Esophagus squamous epithelium (tissue), 5 donors: ENCODE measurements around the gene ST6GALNAC3. TPM values are rescaled to one million over a fixed set of nuclear protein-coding genes. Genes with fewer than 3 reads are reported as not detected.

Experiments used
- DNase-seq: peaks from one replicate; lab custom pipeline; 2025; lab: John Stamatoyannopoulos, UW
- H3K27ac ChIP-seq, 4 donors: fragments of 200-600 bp; sonication (generic); one replicate each; pipeline ENCODE4 v1.5.1; 2016 to 2019; ENCODE audit warnings: mild to moderate bottlenecking in 1 of 4
- H3K27me3 ChIP-seq, 4 donors: fragments of 200-600 bp; sonication (generic); 1 replicate in 3 of 4; 2 replicates in 1 of 4; pipeline versions ENCODE4 v1.5.1 to v1.6.0; 2017 to 2021; ENCODE audit warnings: antibody characterized with exemption in 1 of 4
- H3K36me3 ChIP-seq, 3 donors: fragments of 200-600 bp; sonication (generic); one replicate each; pipeline ENCODE4 v1.5.1; 2016 to 2019
- H3K4me1 ChIP-seq, 3 donors: fragments of 200-600 bp; sonication (generic); one replicate each; pipeline ENCODE4 v1.5.1; 2017 to 2019
- H3K4me3 ChIP-seq, 4 donors: fragments of 200-600 bp; sonication (generic); 1 replicate in 3 of 4; 2 replicates in 1 of 4; pipeline ENCODE4 v1.5.1; 2016 to 2019; ENCODE audit warnings: mild to moderate bottlenecking in 2 of 4, moderate library complexity in 1 of 4
- H3K9me3 ChIP-seq, 3 donors: fragments of 200-600 bp; sonication (generic); one replicate each; pipeline ENCODE4 v1.5.1; 2016 to 2019
- POLR2A ChIP-seq, 4 donors: fragments of 450-650 bp; IDR thresholded peaks; one replicate each; pipeline ENCODE4 v1.6.1; 2017; ENCODE audit warnings: antibody characterized with exemption in 4 of 4, mild to moderate bottlenecking in 4 of 4, moderate library complexity in 3 of 4
- WGBS, 2 donors: methylation state at CpG; one replicate each; pipeline ENCODE4 v1.1.5; 2018; 5-methylcytosine and 5-hydroxymethylcytosine counted together
- intact Hi-C: fragments of 100-400 bp; cut with DNase I; formaldehyde crosslinking; loops from one replicate; pipeline ENCODE4 v1.15.0; 2022
- total RNA-seq, 4 donors: library from RNA; depleted of rRNA; stranded (reverse); fragments of >200 nt; gene quantifications; one replicate each; pipeline ENCODE4 v1.1.0, GENCODE V29; 2016
- TF ChIP-seq, protein P1 (sequence below), 6 experiments: fragments of 450-650 bp in 4 of 6; fragments of 200-600 bp in 2 of 6; sonication (generic) in 2 of 6; IDR thresholded peaks; one replicate each; pipeline ENCODE4 v1.5.1; 2016 to 2019; ENCODE audit warnings: antibody characterized with exemption in 6 of 6, mild to moderate bottlenecking in 4 of 6, moderate library complexity in 4 of 6
- donor health status: DM: yes; HTN: yes; CAD: no.

The ST6GALNAC3 gene
- total RNA-seq, 4 donors from 2014 or later, result 0.27 to 4.3 (median 2.2) TPM

DNA sequence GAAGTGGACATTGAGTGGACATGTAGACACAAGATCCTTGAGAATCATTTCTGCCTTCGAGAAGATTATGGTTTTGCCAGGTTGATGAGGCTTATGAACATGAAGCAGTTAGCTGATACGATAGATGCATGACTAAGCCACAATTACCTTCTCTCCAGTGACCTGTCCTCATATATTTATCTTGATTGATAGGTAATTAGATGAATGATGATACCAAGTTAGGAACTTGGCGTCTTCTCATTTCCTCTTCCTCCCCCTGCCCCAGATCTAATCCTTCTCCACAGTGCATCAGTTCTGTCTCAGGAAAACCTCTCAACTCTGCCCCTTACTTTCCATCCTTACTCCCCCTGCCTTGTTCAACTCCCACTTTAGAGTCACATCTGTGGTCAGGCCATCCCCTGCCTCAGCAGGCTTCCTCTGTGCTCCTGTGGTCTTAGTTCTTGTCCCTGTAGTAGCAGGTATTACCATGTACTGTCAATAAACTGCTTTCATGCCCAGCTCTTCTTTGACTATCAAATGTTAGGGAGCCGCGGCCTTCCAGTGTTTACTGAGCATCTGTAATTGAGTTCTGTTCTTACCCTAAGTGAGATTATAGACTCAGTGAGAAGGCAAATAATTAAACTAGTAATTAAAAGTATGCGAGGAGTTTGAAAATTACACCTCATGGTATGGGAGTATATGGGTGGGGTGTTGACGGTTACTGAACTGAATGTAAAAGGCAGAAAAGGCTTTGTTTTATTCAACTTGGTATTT is 5.1 kb downstream of the ST6GALNAC3 start:
- no peak for DNase-seq
- 76 to 86% methylated on average over 7 of the region's 7 CpGs for WGBS, 2 donors
- H3K27me3 ChIP-seq, result no peaks in the 10 kb centered on the region
- no peak overlapping the region for H3K27ac ChIP-seq
- TF ChIP-seq, protein P1, sequence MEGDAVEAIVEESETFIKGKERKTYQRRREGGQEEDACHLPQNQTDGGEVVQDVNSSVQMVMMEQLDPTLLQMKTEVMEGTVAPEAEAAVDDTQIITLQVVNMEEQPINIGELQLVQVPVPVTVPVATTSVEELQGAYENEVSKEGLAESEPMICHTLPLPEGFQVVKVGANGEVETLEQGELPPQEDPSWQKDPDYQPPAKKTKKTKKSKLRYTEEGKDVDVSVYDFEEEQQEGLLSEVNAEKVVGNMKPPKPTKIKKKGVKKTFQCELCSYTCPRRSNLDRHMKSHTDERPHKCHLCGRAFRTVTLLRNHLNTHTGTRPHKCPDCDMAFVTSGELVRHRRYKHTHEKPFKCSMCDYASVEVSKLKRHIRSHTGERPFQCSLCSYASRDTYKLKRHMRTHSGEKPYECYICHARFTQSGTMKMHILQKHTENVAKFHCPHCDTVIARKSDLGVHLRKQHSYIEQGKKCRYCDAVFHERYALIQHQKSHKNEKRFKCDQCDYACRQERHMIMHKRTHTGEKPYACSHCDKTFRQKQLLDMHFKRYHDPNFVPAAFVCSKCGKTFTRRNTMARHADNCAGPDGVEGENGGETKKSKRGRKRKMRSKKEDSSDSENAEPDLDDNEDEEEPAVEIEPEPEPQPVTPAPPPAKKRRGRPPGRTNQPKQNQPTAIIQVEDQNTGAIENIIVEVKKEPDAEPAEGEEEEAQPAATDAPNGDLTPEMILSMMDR (IDR thresholded peaks at IDR 0.05), result no peak
- intact Hi-C loops, result no loop called here
- H3K9me3 ChIP-seq, result no peaks in the 10 kb centered on the region
- peaks cover 0 to 12% (median 0%) of the 10 kb centered on the region in 3 donors for H3K4me1 ChIP-seq
- no peak overlapping the region for H3K4me3 ChIP-seq
- no peaks in the 10 kb centered on the region for H3K36me3 ChIP-seq

DNA sequence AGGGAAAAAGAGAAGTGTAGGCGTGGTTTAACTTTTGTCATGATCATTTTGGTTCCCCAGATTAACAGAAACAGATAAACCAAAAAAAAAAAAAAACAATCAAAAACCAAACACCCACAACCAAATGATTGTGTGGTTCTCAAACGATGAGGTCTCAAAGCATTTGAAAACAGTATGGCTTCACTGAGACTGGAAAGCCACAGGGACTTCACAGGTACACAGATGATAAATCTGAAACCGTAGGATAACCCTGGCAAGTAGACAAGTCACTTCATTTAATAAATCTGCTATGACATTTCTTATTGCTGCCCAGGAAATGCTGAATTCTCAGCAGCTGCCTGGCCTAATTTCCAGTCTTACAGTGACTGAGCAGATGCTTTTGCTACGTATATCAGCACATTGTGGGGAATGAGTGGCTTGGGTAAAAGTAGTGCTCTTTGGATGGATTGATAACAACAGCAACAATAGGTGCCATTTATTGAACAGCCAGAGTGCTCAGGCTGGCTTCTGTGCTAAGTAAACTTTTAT is 6.1 kb downstream of the ST6GALNAC3 start:
- Histone ChIP-seq H3K27ac (no peak overlapping the region), H3K4me1 (peaks cover 0 to 4% (median 0%) of the 10 kb centered on the region in 3 donors)

DNA sequence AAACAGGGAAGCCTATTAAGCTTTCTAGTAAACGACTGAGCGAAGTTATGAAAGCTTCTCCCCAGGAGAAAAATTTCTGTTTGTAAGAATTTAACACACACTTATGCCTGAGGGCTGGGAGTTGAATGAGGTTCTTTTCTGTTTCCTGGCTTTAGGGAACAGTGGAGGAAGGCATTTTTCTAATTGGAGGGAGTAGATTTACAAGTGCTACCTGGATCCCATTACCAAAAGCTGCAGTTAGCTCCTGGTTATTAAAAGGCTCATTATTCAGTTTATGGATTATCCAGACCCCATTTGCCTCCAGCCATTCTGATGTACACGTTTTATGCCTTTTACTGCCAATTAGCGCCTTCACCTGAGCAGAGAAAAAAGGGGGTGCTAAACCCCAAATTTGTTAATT is 7.5 kb downstream of the ST6GALNAC3 start:
- no peak for TF ChIP-seq POLR2A (IDR thresholded peaks at IDR 0.05)
- TF ChIP-seq, protein P1 (IDR thresholded peaks at IDR 0.05), result no peak
- 69 to 79% methylated on average over 4 of the region's 4 CpGs for WGBS, 2 donors
- no peak for DNase-seq
- Histone ChIP-seq H3K4me3 (no peak overlapping the region), H3K9me3 (no peaks in the 10 kb centered on the region), H3K27ac (no peak overlapping the region), H3K36me3 (no peaks in the 10 kb centered on the region), H3K4me1 (peaks cover 0 to 12% (median 0%) of the 10 kb centered on the region in 3 donors), H3K27me3 (no peaks in the 10 kb centered on the region)
- intact Hi-C loops, result no loop called here

More for the DNA sequence above, 6.1 kb downstream of the ST6GALNAC3 start:
- Histone ChIP-seq H3K4me3 (no peak overlapping the region), H3K36me3 (no peaks in the 10 kb centered on the region), H3K27me3 (no peaks in the 10 kb centered on the region), H3K9me3 (no peaks in the 10 kb centered on the region)
- TF ChIP-seq POLR2A (IDR thresholded peaks at IDR 0.05), result no peak
- TF ChIP-seq, protein P1 (IDR thresholded peaks at IDR 0.05), result no peak
- no peak for DNase-seq
- 44 to 49% methylated on average over 4 of the region's 4 CpGs for WGBS, 2 donors
- intact Hi-C loops, result no loop called here

DNA sequence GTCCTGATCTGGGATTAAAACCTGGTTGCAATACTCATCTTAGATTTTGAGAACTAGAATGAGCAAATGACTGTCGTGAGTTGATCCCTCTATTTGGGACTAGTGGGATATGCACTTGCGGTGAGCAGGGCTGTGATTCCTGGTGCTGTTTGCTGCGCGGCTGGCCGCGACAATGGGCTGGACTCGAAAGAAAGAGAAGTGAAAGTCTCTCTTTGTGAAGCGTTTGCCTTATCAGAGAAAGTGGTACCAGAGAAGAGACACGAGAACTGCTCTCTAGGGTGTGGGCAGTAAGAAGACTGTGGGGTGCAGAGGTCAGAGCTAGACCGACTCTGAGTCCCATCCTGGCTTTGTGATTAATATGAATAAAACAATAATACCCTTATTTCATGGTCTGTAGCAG is 8.6 kb downstream of the ST6GALNAC3 start:
- intact Hi-C loops, result no loop called here
- no peak overlapping the region for H3K4me3 ChIP-seq
- DNase-seq, result no peak
- 65 to 67% methylated on average over 10 of the region's 10 CpGs for WGBS, 2 donors
- H3K27me3 ChIP-seq, result no peaks in the 10 kb centered on the region
- no peak overlapping the region for H3K27ac ChIP-seq
- H3K4me1 ChIP-seq, result peaks cover 0 to 12% (median 0%) of the 10 kb centered on the region in 3 donors
- H3K36me3 ChIP-seq, result no peaks in the 10 kb centered on the region
- TF ChIP-seq, protein P1 (IDR thresholded peaks at IDR 0.05), result no peak
- TF ChIP-seq POLR2A (IDR thresholded peaks at IDR 0.05), result no peak
- no peaks in the 10 kb centered on the region for H3K9me3 ChIP-seq

DNA sequence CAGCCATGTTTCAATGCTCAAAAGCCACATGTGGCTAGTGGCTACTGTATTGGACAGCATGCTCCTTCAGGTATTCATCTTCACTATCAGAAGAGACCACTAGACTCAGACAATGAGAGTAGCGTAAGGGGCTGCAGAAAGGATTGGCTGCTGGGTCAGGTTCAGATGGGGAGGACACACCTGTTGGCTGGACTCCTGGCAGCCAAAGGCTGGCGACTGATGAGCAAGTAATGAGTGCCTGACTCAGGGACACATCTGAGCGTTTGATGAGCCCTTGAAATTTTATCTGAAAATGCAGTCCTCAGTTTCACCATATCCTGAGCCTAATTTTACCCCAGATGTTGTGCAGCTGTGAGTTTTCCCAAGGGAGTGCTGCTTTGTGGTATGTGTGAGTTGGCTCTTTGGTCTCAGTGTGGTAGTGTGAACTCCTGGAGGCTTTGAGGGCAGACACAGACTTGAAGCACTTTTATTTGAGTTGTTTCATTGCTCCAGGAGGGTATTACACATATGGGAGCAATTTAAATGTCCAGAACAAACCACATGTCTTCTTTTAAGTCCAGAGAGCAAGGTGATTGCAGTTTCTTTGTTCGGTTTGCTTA is 9.6 kb downstream of the ST6GALNAC3 start:
- no peak for TF ChIP-seq POLR2A (IDR thresholded peaks at IDR 0.05)
- TF ChIP-seq, protein P1 (IDR thresholded peaks at IDR 0.05), result no peak
- H3K4me3 ChIP-seq, result no peak overlapping the region
- peaks cover 0 to 12% (median 0%) of the 10 kb centered on the region in 3 donors for H3K4me1 ChIP-seq
- 54 to 79% methylated on average over 4 of the region's 4 CpGs for WGBS, 2 donors
- no peaks in the 10 kb centered on the region for H3K9me3 ChIP-seq
- DNase-seq, result no peak
- H3K36me3 ChIP-seq, result no peaks in the 10 kb centered on the region
- H3K27me3 ChIP-seq, result no peaks in the 10 kb centered on the region
- H3K27ac ChIP-seq, result no peak overlapping the region
- intact Hi-C loops, result no loop called here
